Transverse colon (tissue), 4 donors: ENCODE measurements around the gene ANP32A. TPM values are rescaled to one million over a fixed set of nuclear protein-coding genes. Genes with fewer than 3 reads are reported as not detected.

Experiments used
- DNase-seq: peaks from one replicate; pipeline ENCODE4 v3.0.0-alpha.2; 2019
- H3K27ac ChIP-seq, 4 donors: fragments of 200-600 bp; sonication (generic); 2 replicates each; pipeline ENCODE4 v1.5.1; 2016 to 2018; ENCODE audit warnings: inconsistent platforms in 4 of 4
- H3K27me3 ChIP-seq: fragments of 200-600 bp; sonication (generic); 2 replicates; pipeline ENCODE4 v1.5.1; 2017; ENCODE audit warnings: inconsistent platforms
- H3K36me3 ChIP-seq, 4 donors: fragments of 200-600 bp; sonication (generic); 2 replicates each; pipeline ENCODE4 v1.5.1; 2017 to 2019; ENCODE audit warnings: inconsistent platforms in 4 of 4
- H3K4me1 ChIP-seq, 4 donors: fragments of 200-600 bp; sonication (generic); 2 replicates each; pipeline ENCODE4 v1.5.1; 2017 to 2020; ENCODE audit warnings: inconsistent platforms in 4 of 4
- H3K4me3 ChIP-seq, 4 donors: fragments of 200-600 bp; sonication (generic); 1 replicate in 1 of 4; 2 replicates in 3 of 4; pipeline versions ENCODE4 v1.5.1 to v1.6.1; 2017 to 2019; ENCODE audit warnings: inconsistent platforms in 4 of 4
- H3K9me3 ChIP-seq, 2 donors: fragments of 200-600 bp; sonication (generic); 2 replicates each; pipeline ENCODE4 v1.5.1; 2017 to 2019; ENCODE audit warnings: inconsistent platforms in 2 of 2
- CTCF ChIP-seq, 5 experiments: fragments of 200-600 bp in 3 of 5; fragments of 450-650 bp in 2 of 5; sonication (generic) in 3 of 5; IDR thresholded peaks; 1 replicate in 2 of 5; 2 replicates in 3 of 5; pipeline ENCODE4 v1.5.1; 2016 to 2017; ENCODE audit warnings: antibody characterized with exemption in 5 of 5, inconsistent platforms in 3 of 5, mild to moderate bottlenecking in 2 of 5, moderate library complexity in 1 of 5
- EP300 ChIP-seq: sonication (generic); formaldehyde crosslinking; IDR thresholded peaks from one replicate; pipeline ENCODE4 v1.6.1; 2017; ENCODE audit warnings: antibody characterized with exemption, low read depth
- POLR2A ChIP-seq: fragments of 450-650 bp; IDR thresholded peaks from one replicate; pipeline ENCODE4 v1.6.1; 2016; ENCODE audit warnings: antibody characterized with exemption, mild to moderate bottlenecking, moderate library complexity
- POLR2AphosphoS5 ChIP-seq, 3 donors: sonication (generic); formaldehyde crosslinking; IDR thresholded peaks; one replicate each; pipeline ENCODE4 v1.6.1; 2016; ENCODE audit warnings: antibody characterized with exemption in 3 of 3
- WGBS, 2 donors: methylation state at CpG; one replicate each; pipeline ENCODE4 v1.1.5; 2018; ENCODE audit warnings: low coverage in 1 of 2; 5-methylcytosine and 5-hydroxymethylcytosine counted together
- in situ Hi-C, 4 donors: fragments of 200-750 bp; cut with MboI; loops; one replicate each; pipeline versions ENCODE4 v1.15.0 to v1.15.1; 2017; ENCODE audit warnings: low sequenced_read_pairs in 3 of 4, low pct_ligation_motif_present in 1 of 4, low pct_unique_long_range_greater_than_20kb in 1 of 4
- intact Hi-C: fragments of 100-400 bp; cut with DNase I; formaldehyde crosslinking; loops from one replicate; pipeline ENCODE4 v1.15.1; 2023; ENCODE audit warnings: low total_unique reads
- total RNA-seq, 4 donors: library from RNA; depleted of rRNA; stranded (reverse); fragments of >200 nt; gene quantifications; one replicate each; pipeline ENCODE4 v1.1.0, GENCODE V29; 2016

ANP32A gene
- total RNA-seq, 4 donors from 2014 or later, result 23.9 to 92.7 (median 69.4) TPM

- Histone ChIP-seq H3K36me3 (no peaks in the 10 kb centered on the region), H3K27me3 (no peaks in the 10 kb centered on the region), H3K27ac (no peak overlapping the region), H3K9me3 (no peaks in the 10 kb centered on the region), H3K4me1 (peaks cover 0 to 15% (median 3%) of the 10 kb centered on the region in 4 donors), H3K4me3 (no peak overlapping the region)
- TF ChIP-seq POLR2A (no peak), CTCF (IDR thresholded peaks at IDR 0.05) (no peak), EP300 (no peak), POLR2AphosphoS5 (IDR thresholded peaks at IDR 0.05) (no peak)
- DNase-seq, result no peak
- in situ Hi-C loops (no loop called here), intact Hi-C loops (no loop called here)
- 15 to 63% methylated on average over 2 of the region's 2 CpGs for WGBS, 2 donors
Measured at GRCh38 chr15:68773036-68773435, 47.7 kb downstream of the ANP32A start.

- intact Hi-C loops (no loop called here), in situ Hi-C loops (no loop called here)
- DNase-seq, result no peak
- Histone ChIP-seq H3K4me1 (peaks cover 0 to 4% (median 0%) of the 10 kb centered on the region in 4 donors), H3K9me3 (no peaks in the 10 kb centered on the region), H3K36me3 (no peaks in the 10 kb centered on the region), H3K27me3 (no peaks in the 10 kb centered on the region), H3K4me3 (no peak overlapping the region), H3K27ac (no peak overlapping the region)
- TF ChIP-seq POLR2AphosphoS5 (IDR thresholded peaks at IDR 0.05) (no peak), EP300 (no peak), POLR2A (no peak), CTCF (IDR thresholded peaks at IDR 0.05) (no peak)
Measured at GRCh38 chr15:68770216-68770615, 50.5 kb downstream of the ANP32A start.

- Histone ChIP-seq H3K4me1 (peaks cover 0 to 4% (median 0%) of the 10 kb centered on the region in 4 donors), H3K36me3 (no peaks in the 10 kb centered on the region), H3K9me3 (no peaks in the 10 kb centered on the region), H3K27ac (no peak overlapping the region), H3K4me3 (no peak overlapping the region), H3K27me3 (no peaks in the 10 kb centered on the region)
- WGBS, 2 donors, result 86% methylated on average over 2 of the region's 2 CpGs; no CpG with 5 or more reads in 1 of the 2 donors
- in situ Hi-C loops, result no loop called here
- TF ChIP-seq POLR2A (no peak), EP300 (no peak)
- intact Hi-C loops, result no loop called here
- no peak for DNase-seq
Measured at GRCh38 chr15:68769702-68770101, 51.0 kb downstream of the ANP32A start.

- H3K4me1 ChIP-seq, result peaks cover 0 to 1% (median 0%) of the 10 kb centered on the region in 4 donors
- H3K4me3 ChIP-seq, result no peak overlapping the region
- DNase-seq, result no peak
- no peak overlapping the region for H3K27ac ChIP-seq
- H3K36me3 ChIP-seq, result no peaks in the 10 kb centered on the region
- WGBS, 2 donors, result 7 to 40% methylated on average over 1 to 2 of the region's 2 CpGs
- intact Hi-C loops, result no loop called here
- TF ChIP-seq POLR2AphosphoS5 (IDR thresholded peaks at IDR 0.05) (no peak), POLR2A (no peak), CTCF (IDR thresholded peaks at IDR 0.05) (no peak), EP300 (no peak)
- in situ Hi-C loops, result no loop called here
- no peaks in the 10 kb centered on the region for H3K9me3 ChIP-seq
- no peaks in the 10 kb centered on the region for H3K27me3 ChIP-seq
Measured at GRCh38 chr15:68768321-68768720, 52.4 kb downstream of the ANP32A start.

- intact Hi-C loops (no loop called here), in situ Hi-C loops (no loop called here)
- Histone ChIP-seq H3K27ac (no peak overlapping the region), H3K27me3 (no peaks in the 10 kb centered on the region), H3K4me3 (no peak overlapping the region), H3K4me1 (no peaks in the 10 kb centered on the region), H3K9me3 (no peaks in the 10 kb centered on the region), H3K36me3 (no peaks in the 10 kb centered on the region)
- WGBS, 2 donors, result 73 to 77% methylated on average over 1 to 4 of the region's 4 CpGs
- TF ChIP-seq EP300 (no peak), POLR2A (no peak), POLR2AphosphoS5 (IDR thresholded peaks at IDR 0.05) (no peak), CTCF (IDR thresholded peaks at IDR 0.05) (no peak)
- DNase-seq, result no peak
Measured at GRCh38 chr15:68767833-68768232, 52.9 kb downstream of the ANP32A start.
